K562 (cell line): ENCODE data around the gene NQO2. TPM values are rescaled to one million over a fixed set of nuclear protein-coding genes. Genes with fewer than 3 reads are reported as not detected.

Experiments
- ATAC-seq: fragments of 200-7000 bp; cut with Tn5 transposase; 3 replicates; pipeline ENCODE4 v1.9.1; 2020; ENCODE audit warnings: moderate library complexity
- BruUV-seq: library from RNA; stranded (reverse); fragments of 400-500 nt; replicated peaks from 2 replicates; lab custom pipeline; 2021; lab: Mats Ljungman, UMichigan
- CTCF ChIA-PET: fragments of 300-600 bp; formaldehyde crosslinking; extraction: SDS; loops from one replicate; lab custom pipeline; 2021; ENCODE audit warnings: low intra/inter-chr PET ratio; lab: Yijun Ruan, JAX
- POLR2A ChIA-PET: fragments of 300-600, 350-650 bp; sonication (Branson Sonifier 250); formaldehyde crosslinking; extraction: SDS; loops from one replicate; lab custom pipeline; 2021; ENCODE audit warnings: antibody characterized with exemption, inconsistent platforms; lab: Yijun Ruan, JAX
- DNase-seq, 4 experiments: peaks; one replicate each; pipeline versions ENCODE4 v3.0.0 to v3.0.0-alpha.2; 2011 to 2018; ENCODE audit warnings: low spot score in 3 of 4, mixed read lengths in 3 of 4; ENCODE audit errors: extremely low read depth in 1 of 4
- FAIRE-seq: peaks from 2 replicates; lab custom pipeline; 2011; peaks lifted over from hg19 to GRCh38; lab: Jason Lieb, UNC
- H2AFZ ChIP-seq: 2 replicates; pipeline ENCODE4 v1.6.0; 2011; ENCODE audit warnings: low read depth, low read length, control low read depth, inconsistent platforms
- H3K27ac ChIP-seq: fragments of 200-600 bp; 3 replicates; pipeline ENCODE4 v1.8.0; 2011; ENCODE audit warnings: low read depth, mild to moderate bottlenecking, control low read depth, inconsistent platforms, low read length, moderate library complexity, mixed read lengths; ENCODE audit errors: extremely low read depth
- H3K27me3 ChIP-seq, 2 experiments: fragments of 300-600 bp in 1 of 2; 2 replicates in 1 of 2; 3 replicates in 1 of 2; pipeline versions ENCODE4 v1.6.0 to v1.8.0; 2011; ENCODE audit warnings: inconsistent platforms in 2 of 2, low read length in 2 of 2, mild to moderate bottlenecking in 1 of 2, mixed read lengths in 1 of 2, moderate library complexity in 1 of 2; ENCODE audit not compliant: control insufficient read depth in 2 of 2, insufficient read depth in 2 of 2
- H3K36me3 ChIP-seq: fragments of 300-600 bp; 3 replicates; pipeline ENCODE4 v1.8.0; 2011; ENCODE audit warnings: mild to moderate bottlenecking, low read length, inconsistent platforms; ENCODE audit not compliant: control insufficient read depth, insufficient read depth
- H3K4me1 ChIP-seq, 2 experiments: fragments of 200-600 bp in 1 of 2; replicated peaks in 1 of 2; 2 replicates in 1 of 2; 3 replicates in 1 of 2; pipeline versions ENCODE4 v1.5.1 to v1.8.0; 2011; ENCODE audit warnings: inconsistent platforms in 2 of 2, low read length in 2 of 2, mild to moderate bottlenecking in 1 of 2, mixed read lengths in 1 of 2, moderate library complexity in 1 of 2; ENCODE audit not compliant: control insufficient read depth in 2 of 2, insufficient read depth in 2 of 2
- H3K4me2 ChIP-seq: 2 replicates; pipeline ENCODE4 v1.6.1; 2011; ENCODE audit warnings: low read length, control low read depth, inconsistent platforms, mixed read lengths; ENCODE audit not compliant: insufficient read depth
- H3K4me3 ChIP-seq: fragments of 200-600 bp; sonication (generic), shearing (Covaris generic); 2 replicates; pipeline ENCODE4 v1.5.1; 2016; ENCODE audit warnings: control low read depth, inconsistent platforms
- H3K79me2 ChIP-seq: fragments of 200-600 bp; 3 replicates; pipeline ENCODE4 v1.8.0; 2011; ENCODE audit warnings: low read length, inconsistent platforms; ENCODE audit not compliant: control insufficient read depth, insufficient read depth
- H3K9ac ChIP-seq, 2 experiments: 2 replicates each; pipeline versions ENCODE4 v1.6.0 to v1.6.1; 2011; ENCODE audit warnings: low read depth in 2 of 2, low read length in 2 of 2, control low read depth in 1 of 2, inconsistent platforms in 1 of 2, mild to moderate bottlenecking in 1 of 2, mixed read lengths in 1 of 2; ENCODE audit not compliant: insufficient read depth in 1 of 2
- H3K9me1 ChIP-seq: one replicate; pipeline ENCODE4 v1.6.0; 2011; ENCODE audit warnings: inconsistent platforms, mild to moderate bottlenecking, low read length, moderate library complexity; ENCODE audit not compliant: control insufficient read depth, insufficient read depth
- H3K9me3 ChIP-seq: replicated peaks from 2 replicates; pipeline ENCODE4 v1.5.1; 2011; ENCODE audit warnings: low read depth, low read length, inconsistent platforms; ENCODE audit not compliant: control insufficient read depth, insufficient read depth
- H4K20me1 ChIP-seq: replicated peaks from 2 replicates; pipeline ENCODE4 v1.6.1; 2011; ENCODE audit warnings: low read length, inconsistent platforms, mixed read lengths; ENCODE audit not compliant: control insufficient read depth, insufficient read depth
- DIDO1 ChIP-seq: fragments of 450-650 bp; IDR thresholded peaks from 2 replicates; pipeline ENCODE4 v1.6.1; 2016; ENCODE audit warnings: low read depth, missing biosample characterization, missing genetic modification characterization
- ELF4 ChIP-seq: fragments of 450-650 bp; formaldehyde crosslinking; IDR thresholded peaks from 2 replicates; pipeline ENCODE4 v1.4.0; 2022; ENCODE audit warnings: missing genetic modification characterization
- EP300 ChIP-seq: IDR thresholded peaks from 2 replicates; pipeline ENCODE4 v1.6.1; 2012; ENCODE audit warnings: low read length, improper control_type of control experiment
- GABPB2 ChIP-seq: fragments of 250-450 bp; sonication (Bioruptor Pico); conservative IDR thresholded peaks from 2 replicates; pipeline ENCODE4 v1.5.1; 2021; ENCODE audit warnings: mild to moderate bottlenecking
- KDM5B ChIP-seq: fragments of 200-600 bp; sonication (generic); IDR thresholded peaks from 2 replicates; pipeline ENCODE4 v1.6.1; 2012; ENCODE audit warnings: low read depth, mild to moderate bottlenecking, moderate library complexity, low read length, control low read depth, inconsistent platforms; ENCODE audit not compliant: insufficient replicate concordance
- KLF10 ChIP-seq: fragments of 250-450 bp; sonication (Bioruptor Pico); IDR thresholded peaks from 2 replicates; pipeline ENCODE4 v1.6.1; 2021; ENCODE audit warnings: matching md5 sums
- MECOM ChIP-seq: fragments of 250-450 bp; sonication (Bioruptor Pico); IDR thresholded peaks from 2 replicates; pipeline ENCODE4 v1.8.0; 2022; ENCODE audit warnings: inconsistent platforms
- PHF8 ChIP-seq: fragments of 200-600 bp; sonication (generic); IDR thresholded peaks from 2 replicates; pipeline ENCODE4 v1.6.1; 2012; ENCODE audit warnings: mixed run types, mild to moderate bottlenecking, inconsistent platforms, low read length, moderate library complexity, borderline replicate concordance
- PHTF2 ChIP-seq: fragments of 250-450 bp; sonication (Bioruptor Pico); IDR thresholded peaks from 2 replicates; pipeline ENCODE4 v1.5.0; 2021; ENCODE audit warnings: mild to moderate bottlenecking
- SRF ChIP-seq, 2 experiments: fragments of 250-450, 450-650 bp in 1 of 2; sonication (Bioruptor Pico) in 1 of 2; sonication (generic) in 1 of 2; formaldehyde crosslinking; IDR thresholded peaks; 2 replicates each; pipeline versions ENCODE4 v1.5.0 to v1.5.1; 2020 to 2022; ENCODE audit warnings: mild to moderate bottlenecking in 1 of 2, missing genetic modification reagents in 1 of 2
- ZNF124 ChIP-seq: sonication (generic); formaldehyde crosslinking; IDR thresholded peaks from 2 replicates; pipeline ENCODE4 v1.8.1; 2022; ENCODE audit warnings: missing genetic modification reagents
- ZNF23 ChIP-seq: fragments of 250-450 bp; sonication (Bioruptor Pico); IDR thresholded peaks from 2 replicates; pipeline ENCODE4 v1.4.0; 2020; ENCODE audit warnings: mild to moderate bottlenecking
- WGBS: fragments of 100-300 bp; shearing (Covaris generic); methylation state at CpG from one replicate; pipeline ENCODE4 v1.1.6; 2016; ENCODE audit warnings: low coverage, mixed read lengths; ENCODE audit not compliant: insufficient coverage; ENCODE audit errors: missing lambda C conversion rate; 5-methylcytosine and 5-hydroxymethylcytosine counted together
- in situ Hi-C: fragments of 300-500 bp; cut with MboI; formaldehyde crosslinking; loops from 4 replicates; pipeline ENCODE4 v1.15.0; 2018; ENCODE audit warnings: inconsistent platforms, mixed read lengths
- intact Hi-C: fragments of 100-400 bp; cut with micrococcal nuclease; formaldehyde crosslinking; loops from 2 replicates; pipeline ENCODE4 v1.14.2; 2022
- polyA plus RNA-seq, 8 experiments: library from polyadenylated mRNA; depleted of rRNA in 4 of 8; stranded (reverse) in 5 of 8; unstranded in 3 of 8; fragments of >200 nt; fragmentation: Nextera tagmentation in 2 of 8; fragmentation: Illumina TruSeq in 1 of 8; extraction: Ambion mirVana in 2 of 8; extraction: Trizol in 1 of 8; gene quantifications; 2 replicates each; pipeline versions ENCODE4 v1.2.1 to v1.2.3, GENCODE V29; 2011 to 2014; ENCODE audit warnings: inconsistent platforms in 1 of 8, missing spikeins in 1 of 8
- total RNA-seq, 7 experiments: library from RNA; depleted of rRNA in 6 of 7; stranded (reverse); fragments of >200 nt in 6 of 7; fragmentation: Illumina TruSeq in 2 of 7; extraction: Trizol in 2 of 7; gene quantifications; 2 replicates each; pipeline versions ENCODE4 v1.2.1 to v1.2.3, GENCODE V29; 2011 to 2021; ENCODE audit warnings: low replicate concordance in 1 of 7
- TF ChIP-seq, protein P1 (sequence below): sonication (generic); formaldehyde crosslinking; IDR thresholded peaks from 2 replicates; pipeline ENCODE4 v1.8.0; 2022; ENCODE audit warnings: mild to moderate bottlenecking, missing genetic modification reagents
- TF ChIP-seq, protein P2 (sequence below), 2 experiments: IDR thresholded peaks; 2 replicates each; pipeline ENCODE4 v1.6.1; 2012; ENCODE audit warnings: improper control_type of control experiment in 2 of 2, low read depth in 2 of 2, low read length in 2 of 2, borderline replicate concordance in 1 of 2

Gene NQO2
- total and polyA plus RNA-seq, 9 of the 15 experiments (the other 6 are each of a cell fraction or from before 2014, with no cell fraction given), result 54.6 to 214 (median 116) TPM

DNA sequence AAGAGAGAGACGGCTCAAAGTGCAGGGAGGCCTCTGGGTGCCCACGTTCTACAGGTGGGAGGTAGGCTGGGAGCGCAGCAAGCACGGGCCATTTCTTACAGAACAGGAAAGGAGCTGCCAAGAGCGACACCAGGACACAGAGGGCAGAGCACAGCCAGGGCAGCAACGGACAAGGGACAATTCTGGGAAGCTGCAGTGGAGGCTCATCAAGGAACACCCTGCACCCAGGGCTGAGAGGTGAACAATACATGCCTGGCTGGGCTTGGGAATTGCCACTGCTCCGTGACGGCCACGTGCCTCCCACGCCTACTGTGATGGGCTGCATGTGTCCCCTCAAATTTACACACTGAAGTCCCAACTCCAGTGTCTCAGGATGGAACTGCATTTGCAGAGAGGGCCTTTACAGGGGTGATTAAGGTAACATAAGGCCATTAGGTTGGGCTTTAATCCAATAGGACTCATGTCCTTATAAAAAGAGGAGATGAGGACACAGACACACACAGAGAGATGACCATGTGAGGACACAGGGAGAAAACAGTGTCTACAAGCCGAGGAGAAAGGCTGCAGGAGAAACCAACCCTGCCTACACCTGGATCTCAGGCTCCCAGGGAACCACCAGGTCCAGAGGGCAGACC lies 41.9 kb upstream of the NQO2 start:
- Histone ChIP-seq H3K27ac (no peak overlapping the region), H3K9ac (peak overlapping the region in 1 of 2 experiments; percentile 80; a peak in 2 of 4 replicates), H3K9me3 (no peaks in the 10 kb centered on the region), H3K4me3 (no peak overlapping the region), H3K27me3 (no peaks in the 10 kb centered on the region), H3K36me3 (peaks cover 60% of the 10 kb centered on the region), H4K20me1 (no peaks in the 10 kb centered on the region), H3K4me1 (peaks cover 20 to 22% of the 10 kb centered on the region in 2 experiments; a peak in 4 of 5 replicates), H3K79me2 (peaks cover 39% of the 10 kb centered on the region), H2AFZ (no peak overlapping the region), H3K9me1 (peaks cover 3% of the 10 kb centered on the region), H3K4me2 (no peak overlapping the region)
- ATAC-seq (no peak), DNase-seq (no peak), FAIRE-seq (no peak)
- 76% methylated on average over 11 of the region's 11 CpGs for WGBS
- in situ Hi-C loops (no loop called here), intact Hi-C loops (no loop called here)
- CTCF ChIA-PET, result no interaction called here
- POLR2A ChIA-PET, result interaction anchor here (0.5 to 2.5 kb wide), 5 partner anchors 9 to 630 kb away, joined by 3 to 12 read pairs (median 3); no protein-coding TSS in a partner anchor
- no TSS peak for BruUV-seq
- TF ChIP-seq DIDO1 (tag) (no peak), ELF4 (CRISPR knock-in tag) (no peak), KDM5B (no peak), SRF (CRISPR knock-in tag; IDR thresholded peaks at IDR 0.05) (no peak), ZNF124 (CRISPR knock-in tag) (no peak), MECOM (no peak), PHF8 (no peak), KLF10 (CRISPR knock-in tag) (no peak), GABPB2 (no peak), ZNF23 (CRISPR knock-in tag) (no peak), PHTF2 (CRISPR knock-in tag) (no peak), EP300 (no peak)
- TF ChIP-seq, protein P1, sequence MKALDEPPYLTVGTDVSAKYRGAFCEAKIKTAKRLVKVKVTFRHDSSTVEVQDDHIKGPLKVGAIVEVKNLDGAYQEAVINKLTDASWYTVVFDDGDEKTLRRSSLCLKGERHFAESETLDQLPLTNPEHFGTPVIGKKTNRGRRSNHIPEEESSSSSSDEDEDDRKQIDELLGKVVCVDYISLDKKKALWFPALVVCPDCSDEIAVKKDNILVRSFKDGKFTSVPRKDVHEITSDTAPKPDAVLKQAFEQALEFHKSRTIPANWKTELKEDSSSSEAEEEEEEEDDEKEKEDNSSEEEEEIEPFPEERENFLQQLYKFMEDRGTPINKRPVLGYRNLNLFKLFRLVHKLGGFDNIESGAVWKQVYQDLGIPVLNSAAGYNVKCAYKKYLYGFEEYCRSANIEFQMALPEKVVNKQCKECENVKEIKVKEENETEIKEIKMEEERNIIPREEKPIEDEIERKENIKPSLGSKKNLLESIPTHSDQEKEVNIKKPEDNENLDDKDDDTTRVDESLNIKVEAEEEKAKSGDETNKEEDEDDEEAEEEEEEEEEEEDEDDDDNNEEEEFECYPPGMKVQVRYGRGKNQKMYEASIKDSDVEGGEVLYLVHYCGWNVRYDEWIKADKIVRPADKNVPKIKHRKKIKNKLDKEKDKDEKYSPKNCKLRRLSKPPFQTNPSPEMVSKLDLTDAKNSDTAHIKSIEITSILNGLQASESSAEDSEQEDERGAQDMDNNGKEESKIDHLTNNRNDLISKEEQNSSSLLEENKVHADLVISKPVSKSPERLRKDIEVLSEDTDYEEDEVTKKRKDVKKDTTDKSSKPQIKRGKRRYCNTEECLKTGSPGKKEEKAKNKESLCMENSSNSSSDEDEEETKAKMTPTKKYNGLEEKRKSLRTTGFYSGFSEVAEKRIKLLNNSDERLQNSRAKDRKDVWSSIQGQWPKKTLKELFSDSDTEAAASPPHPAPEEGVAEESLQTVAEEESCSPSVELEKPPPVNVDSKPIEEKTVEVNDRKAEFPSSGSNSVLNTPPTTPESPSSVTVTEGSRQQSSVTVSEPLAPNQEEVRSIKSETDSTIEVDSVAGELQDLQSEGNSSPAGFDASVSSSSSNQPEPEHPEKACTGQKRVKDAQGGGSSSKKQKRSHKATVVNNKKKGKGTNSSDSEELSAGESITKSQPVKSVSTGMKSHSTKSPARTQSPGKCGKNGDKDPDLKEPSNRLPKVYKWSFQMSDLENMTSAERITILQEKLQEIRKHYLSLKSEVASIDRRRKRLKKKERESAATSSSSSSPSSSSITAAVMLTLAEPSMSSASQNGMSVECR (CRISPR knock-in tag), result no peak
- TF ChIP-seq, protein P2, sequence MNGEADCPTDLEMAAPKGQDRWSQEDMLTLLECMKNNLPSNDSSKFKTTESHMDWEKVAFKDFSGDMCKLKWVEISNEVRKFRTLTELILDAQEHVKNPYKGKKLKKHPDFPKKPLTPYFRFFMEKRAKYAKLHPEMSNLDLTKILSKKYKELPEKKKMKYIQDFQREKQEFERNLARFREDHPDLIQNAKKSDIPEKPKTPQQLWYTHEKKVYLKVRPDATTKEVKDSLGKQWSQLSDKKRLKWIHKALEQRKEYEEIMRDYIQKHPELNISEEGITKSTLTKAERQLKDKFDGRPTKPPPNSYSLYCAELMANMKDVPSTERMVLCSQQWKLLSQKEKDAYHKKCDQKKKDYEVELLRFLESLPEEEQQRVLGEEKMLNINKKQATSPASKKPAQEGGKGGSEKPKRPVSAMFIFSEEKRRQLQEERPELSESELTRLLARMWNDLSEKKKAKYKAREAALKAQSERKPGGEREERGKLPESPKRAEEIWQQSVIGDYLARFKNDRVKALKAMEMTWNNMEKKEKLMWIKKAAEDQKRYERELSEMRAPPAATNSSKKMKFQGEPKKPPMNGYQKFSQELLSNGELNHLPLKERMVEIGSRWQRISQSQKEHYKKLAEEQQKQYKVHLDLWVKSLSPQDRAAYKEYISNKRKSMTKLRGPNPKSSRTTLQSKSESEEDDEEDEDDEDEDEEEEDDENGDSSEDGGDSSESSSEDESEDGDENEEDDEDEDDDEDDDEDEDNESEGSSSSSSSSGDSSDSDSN (IDR thresholded peaks at IDR 0.05; ENCODE audit: borderline replicate concordance in 1 of 2, low read depth in 2 of 2, low read length in 2 of 2), result no peak
